C4-2B (cell line): ENCODE data around the gene HCN3.

Experiments used
- CTCF ChIP-seq: fragments of 450-650 bp; conservative IDR thresholded peaks from 2 replicates; pipeline ENCODE4 v1.5.1; 2017; ENCODE audit warnings: mild to moderate bottlenecking
- ZFX ChIP-seq: fragments of 450-650 bp; IDR thresholded peaks from 2 replicates; pipeline ENCODE4 v1.6.1; 2017

GRCh38 chr1:155301342-155301841 is 24.1 kb downstream of the HCN3 start, which contains the start of gene PKLR:
- TF ChIP-seq CTCF = no peak
- TF ChIP-seq ZFX = no peak
